Measurements from ENCODE around the gene ZNF655. TPM values are rescaled to one million over a fixed set of nuclear protein-coding genes. Genes with fewer than 3 reads are reported as not detected.
A peak's percentile ranks its signal among the peaks of the same experiment; 100 is the strongest.

The ZNF655 gene
- total RNA-seq, 4 donors from 2014 or later, result 102 to 261 (median 114) TPM

DNA sequence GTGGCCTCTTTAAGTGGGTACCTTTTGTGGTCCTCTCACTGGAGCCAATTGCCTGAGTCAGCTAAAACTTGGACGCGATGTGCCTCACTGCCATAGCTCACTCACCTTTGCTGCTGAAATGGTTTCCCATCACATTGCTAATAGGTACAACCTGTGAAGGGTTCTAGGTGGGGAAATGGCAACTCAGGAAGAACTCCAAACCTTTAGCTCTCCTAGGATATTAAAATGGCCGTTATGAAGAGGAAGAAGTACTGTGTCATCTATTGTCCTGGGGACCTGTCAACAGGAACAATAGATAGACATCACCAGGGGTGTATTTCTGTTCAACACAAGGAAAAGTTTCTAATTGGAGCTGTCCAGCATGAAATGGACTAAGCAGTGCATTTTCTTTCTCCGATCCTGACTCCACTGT is 1.2 kb upstream of the ZNF655 start:
- intact Hi-C loops (cut with DNase I; ENCODE audit: low total_unique reads), result no loop called here
- no peak for TF ChIP-seq POLR2A (IDR thresholded peaks at IDR 0.05)
- TF ChIP-seq, protein P1, sequence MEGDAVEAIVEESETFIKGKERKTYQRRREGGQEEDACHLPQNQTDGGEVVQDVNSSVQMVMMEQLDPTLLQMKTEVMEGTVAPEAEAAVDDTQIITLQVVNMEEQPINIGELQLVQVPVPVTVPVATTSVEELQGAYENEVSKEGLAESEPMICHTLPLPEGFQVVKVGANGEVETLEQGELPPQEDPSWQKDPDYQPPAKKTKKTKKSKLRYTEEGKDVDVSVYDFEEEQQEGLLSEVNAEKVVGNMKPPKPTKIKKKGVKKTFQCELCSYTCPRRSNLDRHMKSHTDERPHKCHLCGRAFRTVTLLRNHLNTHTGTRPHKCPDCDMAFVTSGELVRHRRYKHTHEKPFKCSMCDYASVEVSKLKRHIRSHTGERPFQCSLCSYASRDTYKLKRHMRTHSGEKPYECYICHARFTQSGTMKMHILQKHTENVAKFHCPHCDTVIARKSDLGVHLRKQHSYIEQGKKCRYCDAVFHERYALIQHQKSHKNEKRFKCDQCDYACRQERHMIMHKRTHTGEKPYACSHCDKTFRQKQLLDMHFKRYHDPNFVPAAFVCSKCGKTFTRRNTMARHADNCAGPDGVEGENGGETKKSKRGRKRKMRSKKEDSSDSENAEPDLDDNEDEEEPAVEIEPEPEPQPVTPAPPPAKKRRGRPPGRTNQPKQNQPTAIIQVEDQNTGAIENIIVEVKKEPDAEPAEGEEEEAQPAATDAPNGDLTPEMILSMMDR (IDR thresholded peaks at IDR 0.05), result no peak
- no peak overlapping the region for H3K4me3 ChIP-seq (ENCODE audit: low read depth, poor library complexity, severe bottlenecking)
- WGBS, 2 donors, result 61 to 75% methylated on average over 4 of the region's 4 CpGs
- no peak for DNase-seq (ENCODE audit: low spot score in 2 of 2)

DNA sequence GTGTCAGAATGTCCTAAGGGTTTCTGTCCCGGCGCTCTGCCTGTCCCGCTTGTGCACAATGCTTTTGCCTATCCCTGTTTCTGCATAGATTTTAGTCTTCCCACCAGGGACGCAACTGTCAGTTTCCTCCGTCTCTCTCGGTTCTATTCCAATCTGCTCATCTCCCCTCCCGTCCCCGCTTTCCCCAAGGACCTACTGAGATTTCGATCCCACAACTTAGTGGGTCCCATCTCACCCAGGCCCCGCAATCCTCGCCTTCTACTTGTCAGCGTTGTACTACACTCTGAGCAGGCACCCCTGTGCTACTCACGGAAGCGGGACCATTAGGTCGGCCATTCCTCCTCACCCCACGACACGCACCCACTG is 519 bp upstream of the ZNF655 start:
- TF ChIP-seq, protein P1 (IDR thresholded peaks at IDR 0.05), result no peak
- no peak for TF ChIP-seq POLR2A (IDR thresholded peaks at IDR 0.05)
- WGBS, 2 donors, result 1 to 4% methylated on average over 17 of the region's 17 CpGs
- H3K4me3 ChIP-seq (ENCODE audit: low read depth, poor library complexity, severe bottlenecking), result peak overlapping the region; percentile 95
- no peak for DNase-seq (ENCODE audit: low spot score in 2 of 2)
- intact Hi-C loops (cut with DNase I; ENCODE audit: low total_unique reads), result no loop called here

DNA sequence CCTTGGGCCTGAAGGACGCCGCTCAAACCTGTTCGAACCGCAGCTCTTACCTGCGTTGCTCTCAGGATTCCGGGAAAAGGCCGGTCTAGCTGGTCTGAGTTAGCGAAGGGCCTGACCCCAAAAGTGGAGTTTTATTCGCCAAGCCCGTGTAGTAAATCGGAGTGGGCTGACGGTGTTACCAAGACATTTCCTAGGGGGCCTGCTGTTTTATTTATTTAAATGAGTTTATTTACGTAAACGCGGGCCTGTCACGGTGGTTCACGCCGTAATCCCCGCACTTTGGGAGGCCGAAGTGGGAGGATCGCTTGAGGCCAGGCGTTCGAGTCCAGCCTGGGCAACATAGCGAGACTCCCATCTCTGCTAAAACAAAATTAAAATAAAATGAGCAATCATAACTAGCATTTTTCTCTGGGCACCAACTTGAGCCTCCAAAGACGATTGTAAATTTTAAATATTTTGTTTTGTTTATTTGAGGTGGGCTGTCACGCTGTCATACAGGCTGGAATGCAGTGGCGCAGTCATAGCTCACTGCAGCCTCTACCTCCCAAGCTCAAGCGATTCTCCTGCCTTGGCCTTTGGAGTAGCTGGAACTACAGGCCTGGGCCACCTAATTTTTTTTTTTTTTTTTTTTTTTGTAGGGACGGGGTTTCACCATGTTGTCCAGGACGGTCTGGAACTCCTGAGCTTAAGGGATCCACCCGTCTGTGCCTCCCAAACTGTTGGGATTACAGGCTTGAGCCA is 903 bp downstream of the ZNF655 start:
- WGBS, 2 donors, result 17 to 18% methylated on average over 31 of the region's 31 CpGs
- DNase-seq (ENCODE audit: low spot score in 2 of 2), result no peak
- TF ChIP-seq POLR2A (IDR thresholded peaks at IDR 0.05), result no peak
- TF ChIP-seq, protein P1 (IDR thresholded peaks at IDR 0.05), result no peak

DNA sequence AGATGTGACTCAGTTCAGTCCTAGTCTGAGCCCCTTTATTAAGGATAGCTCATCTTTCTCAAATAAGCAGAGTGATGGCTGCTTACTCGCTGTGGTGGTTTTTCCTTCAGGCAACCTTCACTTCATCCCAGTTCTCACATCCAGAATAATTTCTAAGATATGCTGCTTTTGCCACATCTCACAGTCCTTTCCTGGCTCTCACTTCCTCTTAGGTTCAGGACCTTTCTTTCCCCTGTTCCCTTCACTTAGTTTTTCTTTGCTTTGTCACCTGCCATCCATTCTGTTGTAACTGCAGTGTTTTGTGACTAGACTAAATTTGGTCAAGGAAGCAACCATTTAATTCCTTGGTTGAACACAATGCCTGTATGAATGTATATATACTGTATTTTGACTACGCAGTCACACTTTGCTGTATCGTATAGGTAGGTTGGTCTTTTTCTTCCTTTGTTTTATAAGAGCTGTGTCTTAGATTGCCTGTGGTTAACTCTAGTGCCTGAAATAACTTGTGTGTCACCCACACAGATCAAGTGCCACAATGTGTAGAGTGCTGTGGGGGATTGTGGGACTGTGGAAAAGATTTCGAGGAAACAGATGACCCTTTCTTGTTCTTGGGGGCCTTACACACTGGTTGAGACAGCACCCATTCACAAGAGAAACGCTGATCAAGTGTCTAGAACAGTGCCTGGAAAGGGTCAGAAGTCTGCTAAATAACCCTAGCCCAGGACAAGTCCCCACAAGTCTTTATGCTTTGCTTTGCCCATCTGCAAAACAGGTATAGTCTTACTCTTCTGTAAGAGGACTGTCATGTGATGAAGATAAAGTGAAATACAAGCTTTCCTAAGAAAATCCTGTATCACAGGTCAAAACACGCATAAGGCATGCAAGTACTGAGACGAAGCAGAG is 2.6 kb downstream of the ZNF655 start:
- TF ChIP-seq POLR2A (IDR thresholded peaks at IDR 0.05), result no peak
- TF ChIP-seq, protein P1 (IDR thresholded peaks at IDR 0.05), result no peak
- no peak overlapping the region for H3K4me3 ChIP-seq (ENCODE audit: low read depth, poor library complexity, severe bottlenecking)
- DNase-seq (ENCODE audit: low spot score in 2 of 2), result no peak
- 70 to 74% methylated on average over 7 of the region's 7 CpGs for WGBS, 2 donors
- intact Hi-C loops (cut with DNase I; ENCODE audit: low total_unique reads), result no loop called here

More for the DNA sequence above, 903 bp downstream of the ZNF655 start:
- H3K4me3 ChIP-seq (ENCODE audit: low read depth, poor library complexity, severe bottlenecking), result peak overlapping the region; percentile 95
- intact Hi-C loops (cut with DNase I; ENCODE audit: low total_unique reads), result no loop called here

DNA sequence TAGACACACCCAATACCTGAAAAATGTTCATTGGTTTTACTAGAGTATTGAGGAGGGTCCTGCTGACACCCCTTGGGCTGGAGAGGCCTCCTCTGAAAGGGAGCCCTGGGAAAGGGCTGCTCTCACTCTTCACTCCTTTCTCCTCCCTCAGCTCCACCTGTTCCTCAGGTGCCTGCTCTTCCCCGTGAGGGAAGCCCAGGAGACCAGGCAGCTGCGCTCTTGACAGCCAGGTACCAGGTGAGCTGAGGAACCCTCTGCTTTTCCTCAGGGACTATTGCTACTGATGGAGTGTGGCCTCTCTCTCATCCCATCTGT is 3.3 kb downstream of the ZNF655 start:
- no peak for DNase-seq (ENCODE audit: low spot score in 2 of 2)
- no peak overlapping the region for H3K4me3 ChIP-seq (ENCODE audit: low read depth, poor library complexity, severe bottlenecking)

More for the DNA sequence above, 3.3 kb downstream of the ZNF655 start:
- intact Hi-C loops (cut with DNase I; ENCODE audit: low total_unique reads), result no loop called here
- TF ChIP-seq POLR2A (IDR thresholded peaks at IDR 0.05), result no peak
- TF ChIP-seq, protein P1 (IDR thresholded peaks at IDR 0.05), result no peak
- 67 to 74% methylated on average over 2 of the region's 2 CpGs for WGBS, 2 donors

Measured in lower leg skin (tissue), 4 donors.